ENCODE data around the gene NEGR1. TPM values are rescaled to one million over a fixed set of nuclear protein-coding genes. Genes with fewer than 3 reads are reported as not detected.

NEGR1 gene
- polyA plus RNA-seq, 1 donor from 2014 or later, result 47.4 TPM

GRCh38 chr1:71562298-71562697 is 720.0 kb downstream of the NEGR1 start:
- Histone ChIP-seq H3K36me3 (ENCODE audit: insufficient read depth, low read length) (no peaks in the 10 kb centered on the region), H3F3A (ENCODE audit: insufficient read depth, low read length, poor library complexity, severe bottlenecking) (no peaks in the 10 kb centered on the region), H3K27ac (ENCODE audit: low read length) (no peak overlapping the region), H3K79me2 (replicated peaks; ENCODE audit: insufficient read depth, low read length) (no peaks in the 10 kb centered on the region), H3K27me3 (ENCODE audit: insufficient read depth, low read depth, low read length) (no peaks in the 10 kb centered on the region), H4K20me1 (ENCODE audit: insufficient read depth) (no peaks in the 10 kb centered on the region), H3K9ac (ENCODE audit: low read length) (no peak overlapping the region), H3K4me2 (ENCODE audit: low read length) (no peak overlapping the region), H3K9me2 (ENCODE audit: insufficient read depth, low read length) (no peaks in the 10 kb centered on the region), H3K4me3 (ENCODE audit: low read length) (no peak overlapping the region), H2AFZ (ENCODE audit: low read depth, low read length) (no peak overlapping the region), H3K9me3 (ENCODE audit: low read length) (no peaks in the 10 kb centered on the region)
- no peak for TF ChIP-seq REST (IDR thresholded peaks at IDR 0.05; ENCODE audit: borderline replicate concordance)
- TF ChIP-seq RAD21 (conservative IDR thresholded peaks at IDR 0.05), result no peak
- no peak for TF ChIP-seq TAF1 (IDR thresholded peaks at IDR 0.05; ENCODE audit: low read depth)
- no peak for TF ChIP-seq POLR2AphosphoS5 (IDR thresholded peaks at IDR 0.05)
- no peak for TF ChIP-seq EP300 (conservative IDR thresholded peaks at IDR 0.05; ENCODE audit: poor library complexity, severe bottlenecking)
- TF ChIP-seq CTCF (IDR thresholded peaks at IDR 0.05; ENCODE audit: poor library complexity, severe bottlenecking), result no peak
- TF ChIP-seq SMC3 (conservative IDR thresholded peaks at IDR 0.05; ENCODE audit: poor library complexity), result no peak
- no peak for TF ChIP-seq EZH2 (IDR thresholded peaks at IDR 0.05; ENCODE audit: borderline replicate concordance, insufficient read depth, low read length, poor library complexity, severe bottlenecking)
- no peak for TF ChIP-seq MXI1 (conservative IDR thresholded peaks at IDR 0.05; ENCODE audit: poor library complexity, severe bottlenecking)

GRCh38 chr1:71561729-71562128 is 720.6 kb downstream of the NEGR1 start:
- Histone ChIP-seq H3K27me3 (ENCODE audit: insufficient read depth, low read depth, low read length) (no peaks in the 10 kb centered on the region), H4K20me1 (ENCODE audit: insufficient read depth) (no peaks in the 10 kb centered on the region), H3K4me3 (ENCODE audit: low read length) (no peak overlapping the region), H2AFZ (ENCODE audit: low read depth, low read length) (no peak overlapping the region), H3F3A (ENCODE audit: insufficient read depth, low read length, poor library complexity, severe bottlenecking) (no peaks in the 10 kb centered on the region), H3K9ac (ENCODE audit: low read length) (no peak overlapping the region), H3K27ac (ENCODE audit: low read length) (no peak overlapping the region), H3K9me3 (ENCODE audit: low read length) (no peaks in the 10 kb centered on the region), H3K79me2 (replicated peaks; ENCODE audit: insufficient read depth, low read length) (no peaks in the 10 kb centered on the region), H3K36me3 (ENCODE audit: insufficient read depth, low read length) (no peaks in the 10 kb centered on the region), H3K4me2 (ENCODE audit: low read length) (no peak overlapping the region), H3K9me2 (ENCODE audit: insufficient read depth, low read length) (no peaks in the 10 kb centered on the region)
- TF ChIP-seq EZH2 (IDR thresholded peaks at IDR 0.05; ENCODE audit: borderline replicate concordance, insufficient read depth, low read length, poor library complexity, severe bottlenecking), result no peak
- TF ChIP-seq SMC3 (conservative IDR thresholded peaks at IDR 0.05; ENCODE audit: poor library complexity), result no peak
- no peak for TF ChIP-seq RAD21 (conservative IDR thresholded peaks at IDR 0.05)
- no peak for TF ChIP-seq REST (IDR thresholded peaks at IDR 0.05; ENCODE audit: borderline replicate concordance)
- no peak for TF ChIP-seq EP300 (conservative IDR thresholded peaks at IDR 0.05; ENCODE audit: poor library complexity, severe bottlenecking)
- TF ChIP-seq CTCF (IDR thresholded peaks at IDR 0.05; ENCODE audit: poor library complexity, severe bottlenecking), result no peak
- TF ChIP-seq TAF1 (IDR thresholded peaks at IDR 0.05; ENCODE audit: low read depth), result no peak
- TF ChIP-seq MXI1 (conservative IDR thresholded peaks at IDR 0.05; ENCODE audit: poor library complexity, severe bottlenecking), result no peak
- TF ChIP-seq POLR2AphosphoS5 (IDR thresholded peaks at IDR 0.05), result no peak
